ENCODE measurements around the gene SNX30. TPM values are rescaled to one million over a fixed set of nuclear protein-coding genes. Genes with fewer than 3 reads are reported as not detected.

Gene SNX30
- total RNA-seq, 1 donor from 2014 or later = 22.5 TPM

- H3K4me3 ChIP-seq (ENCODE audit: low read depth, low read length) = no peak overlapping the region
- H3K27me3 ChIP-seq (ENCODE audit: control insufficient read depth, insufficient read depth, low read length) = no peaks in the 10 kb centered on the region
- H3K36me3 ChIP-seq (ENCODE audit: control insufficient read depth, insufficient read depth, low read length) = no peaks in the 10 kb centered on the region
- no peak for DNase-seq (ENCODE audit: low read depth)
- no peak for TF ChIP-seq CTCF (IDR thresholded peaks at IDR 0.05; ENCODE audit: insufficient read depth, low read length, poor library complexity, severe bottlenecking)
Measured at GRCh38 chr9:112860451-112860850, 109.9 kb downstream of the SNX30 start.

GRCh38 chr9:112861155-112861554, 110.6 kb downstream of the SNX30 start:
- Histone ChIP-seq H3K36me3 (ENCODE audit: control insufficient read depth, insufficient read depth, low read length) (no peaks in the 10 kb centered on the region), H3K4me3 (ENCODE audit: low read depth, low read length) (no peak overlapping the region), H3K27me3 (ENCODE audit: control insufficient read depth, insufficient read depth, low read length) (no peaks in the 10 kb centered on the region)
- no peak for TF ChIP-seq CTCF (IDR thresholded peaks at IDR 0.05; ENCODE audit: insufficient read depth, low read length, poor library complexity, severe bottlenecking)
- no peak for DNase-seq (ENCODE audit: low read depth)

GRCh38 chr9:112861638-112862555, 111.3 kb downstream of the SNX30 start:
- Histone ChIP-seq H3K27me3 (ENCODE audit: control insufficient read depth, insufficient read depth, low read length) (no peaks in the 10 kb centered on the region), H3K36me3 (ENCODE audit: control insufficient read depth, insufficient read depth, low read length) (no peaks in the 10 kb centered on the region), H3K4me3 (ENCODE audit: low read depth, low read length) (no peak overlapping the region)
- no peak for DNase-seq (ENCODE audit: low read depth)
- no peak for TF ChIP-seq CTCF (IDR thresholded peaks at IDR 0.05; ENCODE audit: insufficient read depth, low read length, poor library complexity, severe bottlenecking)

- no peaks in the 10 kb centered on the region for H3K27me3 ChIP-seq (ENCODE audit: control insufficient read depth, insufficient read depth, low read length)
- H3K36me3 ChIP-seq (ENCODE audit: control insufficient read depth, insufficient read depth, low read length) = no peaks in the 10 kb centered on the region
- H3K4me3 ChIP-seq (ENCODE audit: low read depth, low read length) = no peak overlapping the region
- no peak for TF ChIP-seq CTCF (IDR thresholded peaks at IDR 0.05; ENCODE audit: insufficient read depth, low read length, poor library complexity, severe bottlenecking)
- no peak for DNase-seq (ENCODE audit: low read depth)
Measured at GRCh38 chr9:112863214-112863613, 112.7 kb downstream of the SNX30 start.

GRCh38 chr9:112863746-112864145, 113.2 kb downstream of the SNX30 start:
- DNase-seq (ENCODE audit: low read depth) = no peak
- H3K27me3 ChIP-seq (ENCODE audit: control insufficient read depth, insufficient read depth, low read length) = no peaks in the 10 kb centered on the region
- no peak overlapping the region for H3K4me3 ChIP-seq (ENCODE audit: low read depth, low read length)
- no peak for TF ChIP-seq CTCF (IDR thresholded peaks at IDR 0.05; ENCODE audit: insufficient read depth, low read length, poor library complexity, severe bottlenecking)
- H3K36me3 ChIP-seq (ENCODE audit: control insufficient read depth, insufficient read depth, low read length) = no peaks in the 10 kb centered on the region
